Prostate gland (tissue), 2 donors: ENCODE measurements around the gene PET100.

ENCODE experiments used
- CTCF ChIP-seq, 4 experiments: fragments of 200-600 bp in 2 of 4; fragments of 450-650 bp in 2 of 4; sonication (generic) in 2 of 4; IDR thresholded peaks; 1 replicate in 3 of 4; 2 replicates in 1 of 4; pipeline ENCODE4 v1.5.1; 2016 to 2019; ENCODE audit warnings: antibody characterized with exemption in 4 of 4, mild to moderate bottlenecking in 2 of 4, moderate library complexity in 2 of 4
- POLR2A ChIP-seq: fragments of 450-650 bp; IDR thresholded peaks from one replicate; pipeline ENCODE4 v1.6.1; 2016; ENCODE audit warnings: antibody characterized with exemption, mild to moderate bottlenecking
- POLR2AphosphoS5 ChIP-seq: sonication (generic); formaldehyde crosslinking; IDR thresholded peaks from one replicate; pipeline ENCODE4 v1.6.1; 2017; ENCODE audit warnings: antibody characterized with exemption

GRCh38 chr19:7590256-7590655, 39.3 kb upstream of the PET100 start:
- no peak for TF ChIP-seq POLR2A
- no peak for TF ChIP-seq CTCF (IDR thresholded peaks at IDR 0.05)
- TF ChIP-seq POLR2AphosphoS5: peak; percentile 27
